BLaER1 (cell line): ENCODE data around the gene SH3BP5.

Source experiments
- H3K27ac ChIP-seq: shearing (Covaris generic); formaldehyde crosslinking; 2 replicates; pipeline ENCODE4 v1.8.1; 2022
- H3K27me3 ChIP-seq: shearing (Covaris generic); formaldehyde crosslinking; 2 replicates; pipeline ENCODE4 v1.8.1; 2022
- H3K36me3 ChIP-seq: shearing (Covaris generic); formaldehyde crosslinking; 2 replicates; pipeline ENCODE4 v1.8.1; 2022
- H3K4me1 ChIP-seq: shearing (Covaris generic); formaldehyde crosslinking; 2 replicates; pipeline ENCODE4 v1.8.1; 2022
- H3K4me2 ChIP-seq: shearing (Covaris generic); formaldehyde crosslinking; 2 replicates; pipeline ENCODE4 v1.8.1; 2022
- H3K4me3 ChIP-seq: shearing (Covaris generic); formaldehyde crosslinking; 2 replicates; pipeline ENCODE4 v1.8.1; 2022
- H3K9ac ChIP-seq: shearing (Covaris generic); formaldehyde crosslinking; 2 replicates; pipeline ENCODE4 v1.8.1; 2022
- H3K9me3 ChIP-seq: shearing (Covaris generic); formaldehyde crosslinking; 2 replicates; pipeline ENCODE4 v1.8.1; 2022
- H4K20me1 ChIP-seq: shearing (Covaris generic); formaldehyde crosslinking; 2 replicates; pipeline ENCODE4 v1.8.1; 2022
- Cebpa-rat ChIP-seq: shearing (Covaris generic); IDR thresholded peaks from 2 replicates; pipeline ENCODE4 v1.8.1; 2022

SH3BP5 gene

DNA sequence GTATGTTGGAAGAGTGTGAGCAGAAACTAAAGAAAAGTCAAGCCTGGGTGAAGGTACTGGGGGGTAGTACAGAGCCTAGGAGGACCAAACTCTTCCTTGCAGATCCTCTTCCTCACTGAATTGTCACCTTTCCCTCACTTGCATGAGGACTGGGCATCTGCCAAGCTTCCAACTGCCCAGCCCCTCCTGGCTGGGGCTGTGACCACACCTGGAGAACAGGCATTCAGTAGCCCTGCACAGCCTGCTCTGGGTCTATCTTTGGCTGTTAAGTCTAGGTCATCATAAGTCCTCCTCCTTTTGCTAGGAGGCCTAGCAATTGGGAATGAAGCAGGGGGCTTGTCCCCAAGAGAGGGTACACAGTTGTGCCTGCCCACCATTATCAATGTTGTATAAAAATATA is 71.1 kb downstream of the SH3BP5 start:
- H3K4me3 ChIP-seq = no peak overlapping the region
- H3K4me2 ChIP-seq = no peak overlapping the region
- H3K27ac ChIP-seq = no peak overlapping the region
- H4K20me1 ChIP-seq = no peaks in the 10 kb centered on the region
- H3K9me3 ChIP-seq = no peaks in the 10 kb centered on the region
- no peaks in the 10 kb centered on the region for H3K27me3 ChIP-seq
- H3K9ac ChIP-seq = no peak overlapping the region
- no peak for TF ChIP-seq Cebpa-rat
- peaks cover 26% of the 10 kb centered on the region for H3K36me3 ChIP-seq
- no peaks in the 10 kb centered on the region; the same call in 1 of the 2 replicates for H3K4me1 ChIP-seq

DNA sequence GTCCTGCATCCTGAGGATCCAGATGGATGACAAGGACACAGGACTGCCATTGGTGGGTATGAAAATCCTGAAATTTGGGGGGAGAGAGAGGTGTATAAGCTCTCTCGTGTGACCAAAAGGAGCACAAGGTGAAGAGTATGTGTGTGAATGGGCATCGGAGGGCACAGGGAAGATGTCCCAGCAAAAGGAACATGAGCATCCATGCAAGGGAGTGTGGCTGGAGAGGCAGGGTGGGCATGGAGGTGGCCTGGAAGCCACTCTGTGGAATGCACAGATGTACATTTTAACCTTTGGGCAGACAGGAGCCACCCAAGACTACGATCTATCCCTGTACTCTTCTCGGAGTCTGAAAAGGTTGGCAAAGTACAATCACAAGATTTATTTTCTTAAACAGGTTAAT is 71.9 kb downstream of the SH3BP5 start:
- H3K9me3 ChIP-seq = no peaks in the 10 kb centered on the region
- H3K4me3 ChIP-seq = no peak overlapping the region
- peaks cover 34% of the 10 kb centered on the region for H3K36me3 ChIP-seq
- no peak overlapping the region for H3K4me2 ChIP-seq
- H4K20me1 ChIP-seq = no peaks in the 10 kb centered on the region
- no peak overlapping the region for H3K9ac ChIP-seq
- TF ChIP-seq Cebpa-rat = no peak
- no peak overlapping the region for H3K27ac ChIP-seq
- H3K27me3 ChIP-seq = no peaks in the 10 kb centered on the region
- H3K4me1 ChIP-seq = no peaks in the 10 kb centered on the region; the same call in 1 of the 2 replicates

DNA sequence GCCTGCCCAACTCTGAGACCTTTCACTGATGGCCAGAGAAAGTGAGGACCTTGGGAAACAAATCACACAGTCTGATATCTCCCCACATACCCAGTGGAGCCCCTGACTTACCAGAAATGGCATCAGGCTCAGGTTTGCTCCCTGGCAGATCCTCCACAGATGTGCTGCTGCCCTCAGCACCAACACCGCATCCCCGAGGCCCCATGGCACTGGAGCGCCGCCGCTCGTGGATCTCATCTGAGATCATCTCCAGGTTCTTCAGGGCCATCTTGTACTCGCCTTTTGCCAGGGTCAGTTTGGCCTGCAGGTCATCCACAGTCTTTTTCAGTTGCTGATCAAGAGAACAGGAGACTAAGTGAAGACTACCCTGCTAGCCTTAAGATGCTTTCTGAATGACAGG is 73.7 kb downstream of the SH3BP5 start:
- H3K9ac ChIP-seq = no peak overlapping the region
- no peak overlapping the region for H3K4me3 ChIP-seq
- no peak for TF ChIP-seq Cebpa-rat
- no peaks in the 10 kb centered on the region for H3K27me3 ChIP-seq
- H4K20me1 ChIP-seq = no peaks in the 10 kb centered on the region
- H3K9me3 ChIP-seq = no peaks in the 10 kb centered on the region
- peaks cover 48% of the 10 kb centered on the region for H3K36me3 ChIP-seq
- no peak overlapping the region for H3K4me2 ChIP-seq
- H3K27ac ChIP-seq = no peak overlapping the region
- H3K4me1 ChIP-seq = no peaks in the 10 kb centered on the region

DNA sequence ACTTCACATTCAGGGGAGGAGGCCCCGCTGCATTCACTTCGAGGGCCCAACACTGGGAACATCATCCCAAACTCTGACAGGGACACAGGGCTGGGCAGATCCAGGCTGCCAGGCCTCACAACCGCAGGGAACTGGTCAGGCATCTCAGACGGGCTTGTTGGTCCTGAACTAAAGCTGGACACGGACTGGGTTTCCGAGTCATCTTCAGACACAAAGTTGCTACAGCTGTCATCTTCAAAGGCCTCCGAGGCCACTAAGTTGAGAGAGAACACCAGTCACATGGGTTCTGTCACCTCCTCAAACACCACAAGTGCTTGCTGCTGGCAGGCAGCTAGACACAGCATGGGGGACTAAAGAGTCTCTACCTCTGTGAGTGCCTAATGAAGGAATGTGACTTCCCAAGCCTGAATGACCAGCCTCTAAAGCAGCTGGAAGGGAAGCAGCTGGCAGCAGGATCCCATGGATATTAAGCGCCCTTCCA is 75.5 kb downstream of the SH3BP5 start:
- Histone ChIP-seq H3K27ac (no peak overlapping the region), H3K36me3 (peaks cover 63% of the 10 kb centered on the region), H3K4me2 (no peak overlapping the region), H4K20me1 (no peaks in the 10 kb centered on the region), H3K27me3 (no peaks in the 10 kb centered on the region), H3K9me3 (no peaks in the 10 kb centered on the region), H3K4me1 (no peaks in the 10 kb centered on the region), H3K9ac (no peak overlapping the region), H3K4me3 (no peak overlapping the region)
- no peak for TF ChIP-seq Cebpa-rat

DNA sequence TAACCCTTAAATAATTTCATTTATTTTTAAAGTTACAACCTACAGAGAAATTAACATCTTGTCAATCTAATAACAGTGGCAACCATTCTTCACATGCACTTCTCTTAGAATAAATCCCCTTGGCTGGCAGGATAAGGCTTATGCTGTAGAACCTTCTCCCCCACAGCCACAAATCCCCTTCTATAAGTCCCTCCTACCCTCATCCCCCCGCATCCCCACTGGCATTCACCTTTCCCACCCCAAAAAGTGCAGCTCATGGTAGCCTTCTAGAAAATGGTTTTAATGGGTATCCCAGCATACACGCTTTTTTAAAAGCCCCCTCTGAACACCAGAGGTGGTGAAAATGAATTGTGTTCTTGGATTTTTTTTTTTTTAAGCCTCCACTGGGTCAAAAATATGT is 77.2 kb downstream of the SH3BP5 start:
- Histone ChIP-seq H3K4me3 (no peak overlapping the region), H3K9ac (no peak overlapping the region), H3K27ac (no peak overlapping the region), H3K9me3 (no peaks in the 10 kb centered on the region), H4K20me1 (no peaks in the 10 kb centered on the region), H3K4me2 (no peak overlapping the region), H3K27me3 (no peaks in the 10 kb centered on the region), H3K4me1 (no peaks in the 10 kb centered on the region), H3K36me3 (peaks cover 80% of the 10 kb centered on the region)
- no peak for TF ChIP-seq Cebpa-rat

DNA sequence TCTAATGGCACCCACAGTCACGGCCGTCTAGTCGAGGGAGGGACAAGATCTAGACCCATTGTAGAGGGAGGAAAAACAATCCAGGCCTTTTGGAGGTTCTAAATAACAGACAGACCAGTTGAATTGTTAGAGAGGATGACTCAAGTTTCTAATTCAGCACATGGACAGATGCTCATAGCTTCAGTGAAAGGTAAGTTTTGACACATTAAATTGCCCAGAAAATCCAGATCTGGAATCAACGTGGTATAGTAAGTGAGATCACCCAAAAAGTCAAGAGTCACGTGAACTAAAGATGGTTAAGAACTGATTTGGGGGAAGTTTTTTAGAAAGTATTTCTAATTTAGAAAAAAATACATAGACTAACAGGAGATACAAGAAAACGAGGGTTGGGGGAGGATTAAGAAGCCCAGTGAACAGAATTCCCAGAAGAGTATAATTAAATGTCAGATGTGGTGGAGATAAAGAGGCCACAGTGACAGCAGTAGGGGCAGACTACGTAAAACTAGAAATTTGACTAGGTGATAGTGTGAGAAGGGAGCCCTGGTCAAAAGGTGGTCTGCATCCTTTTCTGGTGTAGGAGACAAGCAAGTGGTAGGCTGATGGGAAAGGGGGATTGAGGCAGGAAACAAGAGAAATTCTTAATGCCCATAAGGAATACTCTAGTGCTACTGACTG is 79.2 kb downstream of the SH3BP5 start:
- H3K36me3 ChIP-seq = peaks cover 90% of the 10 kb centered on the region
- no peak overlapping the region for H3K4me3 ChIP-seq

DNA sequence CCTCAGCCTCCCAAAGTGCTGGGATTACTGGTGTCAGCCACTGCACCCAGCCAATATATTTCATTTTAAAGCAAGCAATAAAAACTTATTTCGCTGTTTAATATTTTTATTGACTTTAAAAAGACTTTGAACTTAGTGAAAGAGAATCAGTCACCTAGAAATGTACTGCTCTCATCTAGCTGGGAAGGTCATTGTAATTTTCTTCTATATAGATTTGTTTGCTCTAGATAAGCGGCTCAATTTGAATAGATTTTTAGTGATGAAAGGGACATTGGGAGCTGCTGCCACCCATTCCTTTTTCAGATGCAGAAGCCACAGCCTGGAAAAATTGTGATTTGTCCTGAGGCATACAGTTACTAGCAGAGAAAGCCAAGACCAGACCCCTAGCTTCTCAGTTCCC is 86.2 kb downstream of the SH3BP5 start:
- H3K36me3 ChIP-seq = peaks cover 83% of the 10 kb centered on the region
- H3K27ac ChIP-seq = no peak overlapping the region
- no peak overlapping the region for H3K4me2 ChIP-seq
- H3K27me3 ChIP-seq = no peaks in the 10 kb centered on the region
- no peaks in the 10 kb centered on the region for H3K9me3 ChIP-seq
- H4K20me1 ChIP-seq = no peaks in the 10 kb centered on the region
- no peaks in the 10 kb centered on the region for H3K4me1 ChIP-seq
- H3K9ac ChIP-seq = no peak overlapping the region
- no peak for TF ChIP-seq Cebpa-rat
- no peak overlapping the region for H3K4me3 ChIP-seq

More for the DNA sequence above, 79.2 kb downstream of the SH3BP5 start:
- H3K9me3 ChIP-seq = no peaks in the 10 kb centered on the region
- H3K4me2 ChIP-seq = no peak overlapping the region
- no peak for TF ChIP-seq Cebpa-rat
- no peak overlapping the region for H3K27ac ChIP-seq
- H3K9ac ChIP-seq = no peak overlapping the region
- H4K20me1 ChIP-seq = no peaks in the 10 kb centered on the region
- H3K4me1 ChIP-seq = no peaks in the 10 kb centered on the region
- no peaks in the 10 kb centered on the region for H3K27me3 ChIP-seq

DNA sequence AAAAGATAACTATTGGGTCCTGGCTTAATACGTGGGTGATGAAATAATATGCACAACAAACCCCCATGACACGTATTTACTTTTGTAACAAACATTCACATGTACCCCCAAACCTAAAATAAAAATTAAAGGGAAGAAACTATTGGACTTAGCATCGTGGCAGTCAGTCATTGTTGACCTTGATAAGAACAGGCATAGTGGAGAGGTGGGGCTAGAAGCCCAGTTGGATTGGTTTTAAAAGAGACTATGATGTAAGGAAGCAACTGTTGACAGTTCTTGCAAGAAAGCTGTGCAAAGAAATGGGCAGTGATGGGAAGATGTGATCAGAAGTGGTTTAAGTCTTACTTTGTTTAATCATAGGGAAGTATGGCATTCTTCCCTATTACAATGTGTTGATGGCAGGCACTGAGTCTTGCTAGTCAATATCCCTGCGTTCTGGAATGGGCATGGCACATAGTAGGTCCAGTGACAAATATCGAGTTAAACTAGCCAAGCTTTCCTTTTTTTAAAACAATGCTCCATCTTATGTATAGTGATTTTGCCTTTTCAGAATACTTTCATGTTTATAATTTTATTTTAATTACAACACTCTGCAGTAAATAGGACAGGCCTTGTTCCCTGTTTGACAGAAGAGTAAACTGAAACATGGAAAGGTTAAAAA is 88.4 kb downstream of the SH3BP5 start:
- H3K4me3 ChIP-seq = no peak overlapping the region
- TF ChIP-seq Cebpa-rat = no peak
- no peaks in the 10 kb centered on the region for H3K27me3 ChIP-seq
- no peaks in the 10 kb centered on the region for H3K4me1 ChIP-seq
- no peak overlapping the region for H3K9ac ChIP-seq
- no peak overlapping the region for H3K27ac ChIP-seq
- no peaks in the 10 kb centered on the region for H4K20me1 ChIP-seq
- H3K9me3 ChIP-seq = no peaks in the 10 kb centered on the region
- H3K4me2 ChIP-seq = no peak overlapping the region
- peaks cover 85% of the 10 kb centered on the region for H3K36me3 ChIP-seq

DNA sequence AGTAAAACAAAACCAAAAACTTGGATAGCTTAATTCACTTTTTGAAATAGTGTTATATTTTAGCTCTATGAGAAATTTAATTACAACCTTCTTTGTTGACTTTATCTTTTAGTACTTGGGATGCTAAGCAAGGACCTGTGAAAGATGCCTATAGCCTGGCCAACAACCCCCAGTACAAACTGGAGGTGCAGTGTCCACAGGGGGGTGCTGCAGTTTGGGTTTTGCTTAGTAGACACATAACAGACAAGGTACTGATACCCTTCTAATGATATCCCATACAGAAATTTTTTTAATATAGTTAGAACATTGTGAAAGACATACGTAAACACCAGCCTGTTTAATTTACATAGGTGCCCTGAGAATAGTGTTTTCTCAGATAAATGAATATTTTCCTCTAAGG is 91.0 kb downstream of the SH3BP5 start:
- Histone ChIP-seq H3K36me3 (peaks cover 86% of the 10 kb centered on the region), H3K27ac (no peak overlapping the region)
- TF ChIP-seq Cebpa-rat = no peak

DNA sequence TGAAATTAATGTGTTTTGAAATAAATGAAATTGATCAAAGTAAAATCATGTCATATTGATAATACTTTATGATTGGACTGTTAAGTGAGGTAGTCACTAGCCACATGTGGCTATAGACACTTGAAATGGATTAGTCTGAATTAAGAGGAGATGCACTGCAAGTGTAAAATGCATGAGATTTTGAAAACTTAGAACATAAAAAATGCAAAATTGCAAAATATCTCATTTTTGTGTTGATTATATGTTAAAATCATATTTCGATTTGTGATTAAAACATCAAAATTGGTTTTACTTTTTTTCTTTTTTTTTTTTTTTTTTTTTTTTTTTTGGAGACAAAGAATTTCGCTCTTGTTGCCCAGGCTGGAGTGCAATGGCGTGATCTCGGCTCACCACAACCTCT is 103.1 kb downstream of the SH3BP5 start:
- no peak overlapping the region for H3K9ac ChIP-seq
- H4K20me1 ChIP-seq = no peaks in the 10 kb centered on the region
- no peaks in the 10 kb centered on the region for H3K4me1 ChIP-seq
- H3K9me3 ChIP-seq = no peaks in the 10 kb centered on the region
- peaks cover 43% of the 10 kb centered on the region for H3K36me3 ChIP-seq
- TF ChIP-seq Cebpa-rat = no peak
- H3K27me3 ChIP-seq = no peaks in the 10 kb centered on the region
- no peak overlapping the region for H3K4me3 ChIP-seq
- H3K4me2 ChIP-seq = no peak overlapping the region
- H3K27ac ChIP-seq = no peak overlapping the region

More for the DNA sequence above, 91.0 kb downstream of the SH3BP5 start:
- no peaks in the 10 kb centered on the region for H4K20me1 ChIP-seq
- H3K9me3 ChIP-seq = no peaks in the 10 kb centered on the region
- no peak overlapping the region for H3K4me3 ChIP-seq
- no peak overlapping the region for H3K4me2 ChIP-seq
- no peaks in the 10 kb centered on the region for H3K27me3 ChIP-seq
- H3K9ac ChIP-seq = no peak overlapping the region
- no peaks in the 10 kb centered on the region for H3K4me1 ChIP-seq
